Activated T-helper 1 cell treated with anti-CD3 and anti-CD28 coated beads, Interleukin-12 subunit alpha, Interleukin-12 subunit beta, Interleukin-2, Interleukin-4 antibody, amounts not matched to agents 30 ng/mL and 10 ng/mL and 1 ng/mL, durations not matched to agents 14 hours and 24 hours and 36 hours (primary cell): ENCODE measurements around the gene SPTBN1. TPM values are rescaled to one million over a fixed set of nuclear protein-coding genes. Genes with fewer than 3 reads are reported as not detected.
"Not testable (repeated sequence)": the region's sequence is repeated elsewhere in the genome, so short reads cannot be mapped to it uniquely, and the experiment has no call there.

ENCODE experiments used
- DNase-seq: peaks from one replicate; pipeline ENCODE4 v3.0.0; 2021; ENCODE audit warnings: low spot score
- H3K27ac Mint-ChIP-seq: one replicate; pipeline ENCODE4 v1.8.0; 2021; ENCODE audit warnings: mild to moderate bottlenecking, mixed read lengths
- H3K27me3 Mint-ChIP-seq: one replicate; pipeline ENCODE4 v1.8.0; 2022; ENCODE audit warnings: mild to moderate bottlenecking, moderate library complexity, mixed read lengths; ENCODE audit not compliant: insufficient read depth
- H3K36me3 Mint-ChIP-seq: one replicate; pipeline ENCODE4 v1.8.0; 2021; ENCODE audit warnings: low read depth, mixed read lengths
- H3K4me1 Mint-ChIP-seq: one replicate; pipeline ENCODE4 v1.8.0; 2021; ENCODE audit warnings: low read depth, mixed read lengths
- H3K4me3 Mint-ChIP-seq: one replicate; pipeline ENCODE4 v1.8.0; 2021; ENCODE audit warnings: mild to moderate bottlenecking, moderate library complexity, mixed read lengths
- H3K9me3 Mint-ChIP-seq: one replicate; pipeline ENCODE4 v1.8.0; 2021; ENCODE audit warnings: mixed read lengths
- intact Hi-C: fragments of 100-400 bp; cut with micrococcal nuclease; formaldehyde crosslinking; loops from one replicate; pipeline ENCODE4 v1.15.1; 2024
- total RNA-seq: library from RNA; stranded (reverse); gene quantifications from 2 replicates; pipeline ENCODE4 v1.2.3, GENCODE V29; 2022

The SPTBN1 gene
- total RNA-seq, 1 donor from 2014 or later = 64.2 TPM

GRCh38 chr2:54519841-54520459, 63.8 kb downstream of the SPTBN1 start:
- no peak overlapping the region for H3K4me3 Mint-ChIP-seq
- H3K9me3 Mint-ChIP-seq = no peaks in the 10 kb centered on the region
- H3K36me3 Mint-ChIP-seq = no peaks in the 10 kb centered on the region
- peaks cover 29% of the 10 kb centered on the region for H3K27me3 Mint-ChIP-seq
- H3K27ac Mint-ChIP-seq = no peak overlapping the region
- no peak for DNase-seq
- intact Hi-C loops = loop anchor here (5.0 kb wide), 1 partner anchor 117 kb away; no protein-coding TSS in a partner anchor
- peaks cover 25% of the 10 kb centered on the region for H3K4me1 Mint-ChIP-seq

DNA sequence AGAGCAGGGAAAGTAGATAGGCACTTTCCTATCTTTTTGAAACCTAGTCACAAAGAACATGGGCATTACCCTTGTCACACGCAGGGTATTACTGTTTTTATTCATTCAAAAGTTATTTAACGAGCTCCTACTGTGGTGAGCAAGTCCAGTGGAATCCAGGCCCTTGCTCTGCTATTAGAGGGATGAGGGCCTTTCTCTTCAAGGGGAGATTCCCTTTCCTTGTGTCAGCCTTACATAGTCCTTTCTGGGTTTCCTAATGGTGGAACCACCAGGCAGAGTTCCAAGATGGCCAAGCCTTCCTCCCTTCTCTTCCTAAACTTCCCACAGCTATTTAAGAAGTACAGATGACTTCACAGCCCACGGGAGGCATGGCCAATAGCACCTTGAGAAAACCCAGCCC, 64.6 kb downstream of the SPTBN1 start:
- no peaks in the 10 kb centered on the region for H3K9me3 Mint-ChIP-seq
- H3K4me1 Mint-ChIP-seq = peaks cover 26% of the 10 kb centered on the region
- H3K4me3 Mint-ChIP-seq = no peak overlapping the region
- H3K27ac Mint-ChIP-seq = no peak overlapping the region
- peaks cover 29% of the 10 kb centered on the region for H3K27me3 Mint-ChIP-seq
- no peaks in the 10 kb centered on the region for H3K36me3 Mint-ChIP-seq
- intact Hi-C loops = loop anchor here (5.0 kb wide), 1 partner anchor 117 kb away; no protein-coding TSS in a partner anchor
- DNase-seq = no peak

DNA sequence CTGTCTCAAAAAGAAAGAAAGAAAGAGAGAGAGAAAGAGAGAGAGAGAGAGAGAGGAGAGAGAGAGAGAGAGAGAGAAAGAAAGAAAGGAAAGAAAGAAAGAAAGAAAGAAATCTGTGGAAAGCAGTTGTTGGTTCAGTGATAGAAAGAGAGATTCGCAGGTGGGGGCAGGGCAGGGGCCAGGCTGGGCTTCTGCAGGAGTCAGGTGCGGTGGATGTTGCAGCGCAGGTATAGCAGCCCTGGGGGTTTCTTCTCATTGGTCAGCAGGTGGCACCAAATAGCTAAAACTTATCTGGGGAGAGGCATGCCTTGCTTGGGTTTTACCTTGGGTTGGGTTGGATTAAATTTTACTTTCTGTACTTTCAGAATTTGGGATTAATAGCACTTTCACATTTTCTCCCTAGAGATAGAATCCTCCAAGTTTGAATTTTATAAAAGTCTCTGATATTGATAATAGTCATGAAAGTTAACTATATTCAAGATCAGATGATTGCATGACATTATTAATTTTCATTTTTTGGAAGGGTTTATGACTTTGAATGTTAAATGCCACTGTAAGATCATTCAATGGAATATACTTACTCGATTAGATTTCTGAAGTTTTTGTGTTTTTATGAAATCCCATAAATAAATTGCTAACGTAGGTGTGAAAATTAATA, 66.6 kb downstream of the SPTBN1 start:
- no peak overlapping the region for H3K4me3 Mint-ChIP-seq
- H3K4me1 Mint-ChIP-seq = peaks cover 26% of the 10 kb centered on the region
- peaks cover 24% of the 10 kb centered on the region for H3K27me3 Mint-ChIP-seq
- no peaks in the 10 kb centered on the region for H3K36me3 Mint-ChIP-seq
- no peak overlapping the region for H3K27ac Mint-ChIP-seq
- DNase-seq = peak; percentile 49
- H3K9me3 Mint-ChIP-seq = no peaks in the 10 kb centered on the region
- intact Hi-C loops = loop anchor here (1.0 to 5.0 kb wide), 5 partner anchors 115 to 415 kb away; no protein-coding TSS in a partner anchor

DNA sequence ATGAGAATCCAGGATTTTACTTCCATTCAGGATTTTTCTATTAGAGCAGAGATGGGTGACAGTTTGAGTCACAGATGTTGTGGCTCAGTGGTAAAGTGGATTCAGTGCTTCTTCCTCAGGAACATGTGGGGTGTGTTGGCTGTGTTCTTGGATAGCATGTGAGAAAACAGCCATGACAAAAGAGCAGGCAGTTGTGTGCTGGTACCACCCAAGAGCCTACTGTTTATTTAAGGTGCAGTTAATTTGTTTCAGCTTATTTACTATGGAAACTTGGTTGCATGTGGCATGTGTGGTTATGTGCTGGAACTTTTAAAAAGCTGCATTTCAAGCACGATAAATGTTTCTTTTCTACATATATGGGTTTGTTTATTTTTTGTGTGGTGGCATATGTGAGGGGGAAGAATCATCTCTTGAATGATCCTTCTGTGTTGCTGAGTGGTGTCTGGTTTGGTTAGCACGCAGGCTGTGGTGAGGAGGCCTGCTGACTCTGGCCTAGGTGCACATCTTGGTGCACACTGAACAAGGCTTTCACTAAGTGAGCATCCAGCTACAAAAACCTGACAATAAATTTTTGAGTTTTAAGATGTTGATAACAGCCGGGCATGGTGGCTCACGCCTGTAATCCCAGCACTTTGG, 67.3 kb downstream of the SPTBN1 start:
- intact Hi-C loops = loop anchor here (5.0 kb wide), 1 partner anchor 114 kb away; no protein-coding TSS in a partner anchor
- no peaks in the 10 kb centered on the region for H3K36me3 Mint-ChIP-seq
- peaks cover 26% of the 10 kb centered on the region for H3K4me1 Mint-ChIP-seq
- no peak overlapping the region for H3K27ac Mint-ChIP-seq
- no peaks in the 10 kb centered on the region for H3K9me3 Mint-ChIP-seq
- no peak for DNase-seq
- no peak overlapping the region for H3K4me3 Mint-ChIP-seq
- peaks cover 21% of the 10 kb centered on the region for H3K27me3 Mint-ChIP-seq

GRCh38 chr2:54524226-54524991, 68.3 kb downstream of the SPTBN1 start:
- no peaks in the 10 kb centered on the region for H3K9me3 Mint-ChIP-seq
- H3K27me3 Mint-ChIP-seq = peaks cover 18% of the 10 kb centered on the region
- no peak overlapping the region for H3K4me3 Mint-ChIP-seq
- intact Hi-C loops = loop anchor here (1.0 to 5.0 kb wide), 4 partner anchors 36 to 199 kb away; partner anchors contain the start of gene EML6
- peak overlapping the region; percentile 10 for H3K27ac Mint-ChIP-seq
- no peaks in the 10 kb centered on the region for H3K36me3 Mint-ChIP-seq
- H3K4me1 Mint-ChIP-seq = peaks cover 30% of the 10 kb centered on the region
- DNase-seq = no peak

- no peak overlapping the region for H3K4me3 Mint-ChIP-seq
- intact Hi-C loops = no loop called here
- no peaks in the 10 kb centered on the region for H3K9me3 Mint-ChIP-seq
- peaks cover 36% of the 10 kb centered on the region for H3K4me1 Mint-ChIP-seq
- H3K27me3 Mint-ChIP-seq = peaks cover 10% of the 10 kb centered on the region
- no peak overlapping the region for H3K27ac Mint-ChIP-seq
- H3K36me3 Mint-ChIP-seq = no peaks in the 10 kb centered on the region
- no peak for DNase-seq
Observed at GRCh38 chr2:54525321-54525720, 69.2 kb downstream of the SPTBN1 start.

DNA sequence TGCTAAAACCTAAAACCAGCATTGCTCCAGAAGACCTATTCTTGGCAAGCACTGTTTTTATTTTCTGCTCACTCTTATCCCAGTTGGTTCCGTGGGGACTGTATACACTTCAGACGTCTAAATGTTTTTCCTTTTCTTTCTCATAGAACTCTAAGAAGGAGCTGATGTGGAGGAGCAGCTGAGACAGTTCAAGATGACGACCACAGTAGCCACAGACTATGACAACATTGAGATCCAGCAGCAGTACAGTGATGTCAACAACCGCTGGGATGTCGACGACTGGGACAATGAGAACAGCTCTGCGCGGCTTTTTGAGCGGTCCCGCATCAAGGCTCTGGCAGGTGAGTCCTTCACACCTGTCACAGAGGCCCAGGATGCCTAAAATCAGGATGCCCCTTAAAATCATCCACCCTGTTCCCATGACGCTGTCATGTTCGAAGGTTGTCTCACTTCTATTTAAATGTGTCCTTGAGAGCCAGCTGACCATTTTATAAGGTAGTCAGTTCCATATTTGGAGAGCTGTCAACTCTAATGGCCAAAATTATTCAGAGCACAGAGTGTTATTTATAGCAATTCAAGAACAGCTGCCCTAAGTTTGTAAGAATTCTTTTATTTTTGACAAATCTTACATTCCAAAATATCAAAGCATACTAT, 70.2 kb downstream of the SPTBN1 start:
- Mint-ChIP-seq H3K27ac (no peak overlapping the region), H3K4me3 (no peak overlapping the region), H3K36me3 (no peaks in the 10 kb centered on the region), H3K4me1 (peaks cover 36% of the 10 kb centered on the region), H3K9me3 (no peaks in the 10 kb centered on the region), H3K27me3 (peaks cover 2% of the 10 kb centered on the region)
- intact Hi-C loops = loop anchor here (2.0 kb wide), 1 partner anchor 14 kb away; no protein-coding TSS in a partner anchor
- DNase-seq = no peak

- Mint-ChIP-seq H3K27ac (no peak overlapping the region), H3K4me1 (peaks cover 30% of the 10 kb centered on the region), H3K9me3 (no peaks in the 10 kb centered on the region), H3K36me3 (no peaks in the 10 kb centered on the region), H3K27me3 (no peaks in the 10 kb centered on the region), H3K4me3 (no peak overlapping the region)
- DNase-seq = no peak
- intact Hi-C loops = no loop called here
Observed at GRCh38 chr2:54528311-54528955, 72.3 kb downstream of the SPTBN1 start.

- H3K27ac Mint-ChIP-seq, H3K27me3 Mint-ChIP-seq, DNase-seq, H3K36me3 Mint-ChIP-seq, H3K9me3 Mint-ChIP-seq, H3K4me3 Mint-ChIP-seq, intact Hi-C loops: not testable (repeated sequence)
- H3K4me1 Mint-ChIP-seq = peaks cover 22% of the 10 kb centered on the region
Observed at GRCh38 chr2:54529518-54529917, 73.4 kb downstream of the SPTBN1 start.

GRCh38 chr2:54529935-54530334, 73.8 kb downstream of the SPTBN1 start:
- Mint-ChIP-seq H3K9me3 (no peaks in the 10 kb centered on the region), H3K27ac (no peak overlapping the region), H3K36me3 (no peaks in the 10 kb centered on the region), H3K4me1 (peaks cover 18% of the 10 kb centered on the region), H3K27me3 (no peaks in the 10 kb centered on the region), H3K4me3 (no peak overlapping the region)
- no peak for DNase-seq
- intact Hi-C loops = no loop called here

DNA sequence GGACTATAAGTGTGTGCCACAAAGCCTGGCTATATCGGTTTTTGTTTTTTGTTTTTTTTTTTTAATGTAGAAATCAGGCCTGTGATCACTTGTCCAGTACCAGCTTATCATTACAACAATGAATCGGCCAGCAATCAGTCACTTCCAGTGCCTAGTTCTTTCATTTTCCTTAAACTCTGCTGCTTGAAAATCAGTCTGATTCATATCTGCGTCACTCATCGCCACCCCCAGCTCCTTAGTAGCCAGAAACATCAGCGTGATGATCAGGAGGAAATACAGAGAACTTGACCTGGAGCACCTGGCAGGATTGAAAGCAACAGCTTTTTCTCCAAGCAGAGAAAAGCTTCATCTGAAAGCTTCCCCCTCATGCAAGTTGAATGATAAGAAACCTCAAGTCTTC, 75.4 kb downstream of the SPTBN1 start:
- Mint-ChIP-seq H3K4me3 (no peak overlapping the region), H3K9me3 (no peaks in the 10 kb centered on the region), H3K36me3 (no peaks in the 10 kb centered on the region), H3K4me1 (peaks cover 16% of the 10 kb centered on the region), H3K27ac (no peak overlapping the region), H3K27me3 (peaks cover 4% of the 10 kb centered on the region)
- intact Hi-C loops = no loop called here
- no peak for DNase-seq

DNA sequence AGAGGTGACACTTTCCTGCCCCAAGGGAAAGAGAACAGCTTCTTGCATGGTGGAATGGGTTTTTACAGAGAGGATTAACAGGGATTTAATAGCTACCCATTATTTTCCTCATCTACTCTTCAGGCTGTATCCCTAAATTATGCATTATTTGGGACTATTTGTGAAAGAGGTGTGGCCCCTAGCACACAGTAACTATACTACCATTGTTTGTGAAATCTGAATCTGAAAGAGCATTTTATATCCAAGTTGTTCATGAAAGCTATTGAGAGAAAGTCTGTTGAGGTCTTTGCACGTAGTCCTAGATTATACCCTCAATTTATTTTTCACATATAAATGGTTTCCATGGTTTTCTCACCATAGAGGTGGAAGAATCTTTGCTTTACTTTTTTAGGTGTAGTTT, 78.1 kb downstream of the SPTBN1 start:
- Mint-ChIP-seq H3K36me3 (no peaks in the 10 kb centered on the region), H3K4me3 (no peak overlapping the region), H3K4me1 (peaks cover 15% of the 10 kb centered on the region), H3K9me3 (no peaks in the 10 kb centered on the region), H3K27me3 (peaks cover 9% of the 10 kb centered on the region), H3K27ac (no peak overlapping the region)
- DNase-seq = no peak
- intact Hi-C loops = no loop called here
